HG03439 (cell line): ENCODE results near the gene RASL11B.

Experiments
- ATAC-seq: cut with Tn5 transposase; IDR thresholded peaks from one replicate; pipeline ENCODE4 v1.9.1; 2021; ENCODE audit warnings: mild to moderate bottlenecking, moderate library complexity; ENCODE audit not compliant: unreplicated experiment

RASL11B gene

GRCh38 chr4:52911684-52912294, 49.7 kb downstream of the RASL11B start:
- peak; percentile 82 for ATAC-seq

- ATAC-seq: no peak
Measured at GRCh38 chr4:52912608-52913007, 50.5 kb downstream of the RASL11B start.

DNA sequence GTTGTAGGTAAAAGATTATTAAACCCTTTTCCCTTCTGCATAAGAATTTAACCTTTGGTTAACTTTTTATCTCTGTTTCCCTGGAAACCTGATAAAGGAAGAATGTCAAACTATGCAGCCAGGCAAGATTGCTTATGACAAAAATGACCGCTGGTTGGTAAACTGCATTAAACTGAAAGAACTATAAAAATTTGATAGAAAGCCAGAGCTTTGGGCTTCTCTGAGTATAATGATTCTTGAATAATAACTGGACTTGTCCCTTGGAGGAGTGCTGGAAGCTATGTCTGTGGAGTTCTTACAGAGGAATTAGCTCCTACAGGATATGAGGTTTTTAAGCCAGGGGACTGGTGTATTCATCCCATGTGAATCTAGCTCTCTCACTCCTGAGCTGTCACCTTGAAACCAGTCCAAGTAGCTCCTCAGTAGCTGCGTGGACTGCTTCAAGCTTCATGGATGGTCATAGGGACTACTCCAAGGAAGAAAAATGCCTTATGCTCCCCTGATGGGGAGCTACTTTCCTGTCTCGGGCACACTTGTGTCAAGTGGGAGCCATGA, 52.0 kb downstream of the RASL11B start:
- ATAC-seq: no peak

DNA sequence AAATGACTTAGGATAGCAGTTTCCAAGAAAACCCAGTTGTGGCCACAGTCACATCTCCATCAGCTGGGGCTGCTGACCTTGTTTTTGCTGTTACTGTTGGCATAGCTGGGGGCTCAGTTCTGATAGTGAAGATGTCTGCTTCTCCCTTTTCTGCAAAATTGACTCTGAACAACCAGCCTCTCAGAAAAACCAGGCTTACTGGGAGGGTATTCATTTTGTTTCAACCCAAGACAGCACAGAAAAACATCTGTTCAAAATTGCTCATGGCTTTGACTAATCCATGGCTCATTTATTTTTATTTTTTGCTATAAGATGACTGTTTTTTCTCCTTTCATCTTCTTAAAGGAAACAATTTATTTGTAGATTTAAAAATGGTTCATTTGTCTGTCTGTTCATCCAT, 53.1 kb downstream of the RASL11B start:
- ATAC-seq: no peak

- ATAC-seq: no peak
Measured at GRCh38 chr4:52915730-52916300, 53.7 kb downstream of the RASL11B start.
